Lung (tissue), 13 donors: ENCODE results near the gene LOC128125822. TPM values are rescaled to one million over a fixed set of nuclear protein-coding genes. Genes with fewer than 3 reads are reported as not detected.

Experiments
- ATAC-seq: fragments of 200-7000 bp; cut with Tn5 transposase; one replicate; pipeline ENCODE4 v1.9.1; 2020; ENCODE audit warnings: moderate number of reproducible peaks; ENCODE audit not compliant: insufficient read depth, low FRiP score
- DNase-seq, 3 donors: peaks; one replicate each; pipeline ENCODE4 v3.0.0-alpha.2; 2013 to 2017
- H3K27ac ChIP-seq, 2 donors: one replicate each; pipeline ENCODE4 v1.5.1; 2013; ENCODE audit warnings: mild to moderate bottlenecking in 2 of 2, moderate library complexity in 2 of 2, control low read depth in 1 of 2, inconsistent platforms in 1 of 2, low read depth in 1 of 2, low read length in 1 of 2
- H3K27me3 ChIP-seq, 3 donors: one replicate each; pipeline ENCODE4 v1.5.1; 2013; ENCODE audit warnings: low read length in 2 of 3; ENCODE audit not compliant: control insufficient read depth in 3 of 3, insufficient read depth in 3 of 3
- H3K36me3 ChIP-seq, 4 donors: one replicate each; pipeline ENCODE4 v1.5.1; 2013; ENCODE audit warnings: low read length in 4 of 4, mild to moderate bottlenecking in 1 of 4, moderate library complexity in 1 of 4; ENCODE audit not compliant: control insufficient read depth in 4 of 4, insufficient read depth in 4 of 4
- H3K4me1 ChIP-seq, 5 donors: one replicate each; pipeline ENCODE4 v1.5.1; 2013; ENCODE audit warnings: low read length in 5 of 5, mild to moderate bottlenecking in 2 of 5, moderate library complexity in 1 of 5; ENCODE audit not compliant: control insufficient read depth in 5 of 5, insufficient read depth in 5 of 5
- H3K4me3 ChIP-seq: one replicate; pipeline ENCODE4 v1.5.1; 2013; ENCODE audit warnings: mild to moderate bottlenecking, control low read depth, moderate library complexity
- H3K9ac ChIP-seq, 2 donors: one replicate each; pipeline ENCODE4 v1.5.1; 2013; ENCODE audit warnings: low read length in 2 of 2, control low read depth in 1 of 2; ENCODE audit not compliant: insufficient read depth in 1 of 2
- H3K9me3 ChIP-seq, 4 donors: one replicate each; pipeline ENCODE4 v1.5.1; 2013; ENCODE audit warnings: low read length in 3 of 4, mild to moderate bottlenecking in 1 of 4, moderate library complexity in 1 of 4; ENCODE audit not compliant: control insufficient read depth in 4 of 4, insufficient read depth in 3 of 4
- CTCF ChIP-seq: IDR thresholded peaks from 2 replicates; pipeline ENCODE4 v1.5.1; 2012; ENCODE audit warnings: mild to moderate bottlenecking; ENCODE audit errors: control extremely low read depth, extremely low read depth
- WGBS, 2 donors: extraction: QIAGEN DNeasy Blood & Tissue Kit; methylation state at CpG; one replicate each; pipeline ENCODE4 v1.1.7; 2013; 5-methylcytosine and 5-hydroxymethylcytosine counted together
- polyA plus RNA-seq, 2 donors: library from polyadenylated mRNA; stranded (reverse); fragments of 200-250 nt; gene quantifications; one replicate each; pipeline ENCODE4 v1.2.1, GENCODE V29; 2013
- small RNA-seq: library from RNA; depleted of rRNA; stranded (forward); fragments of <200 nt; gene quantifications from one replicate; pipeline ENCODE3, GENCODE V24; 2014; ENCODE audit warnings: low replicate concordance
- total RNA-seq, 2 donors: library from RNA; depleted of rRNA in 1 of 2; stranded (reverse); fragments of >200 nt in 1 of 2; gene quantifications; one replicate each; pipeline ENCODE4 v1.2.1, GENCODE V29; 2014 to 2021
- donor health status: control.
- donor health status: control.
- donor health status: Bipolar disorder and iron deficiency.
- donor health status: healthy.
- donor health status: DM: yes; HTN: yes; CAD: no.

The LOC128125822 gene

GRCh38 chr6:63611560-63611959 is 39.3 kb downstream of the LOC128125822 start:
- H3K27ac ChIP-seq: no peak overlapping the region
- DNase-seq (no peak), ATAC-seq (no peak)
- TF ChIP-seq CTCF: no peak
- H3K27me3 ChIP-seq: no peaks in the 10 kb centered on the region
- no peaks in the 10 kb centered on the region for H3K9me3 ChIP-seq
- WGBS, 2 donors: 97 to 100% methylated on average over 1 of the region's 1 CpG
- no peak overlapping the region for H3K4me3 ChIP-seq
- no peaks in the 10 kb centered on the region for H3K4me1 ChIP-seq
- H3K9ac ChIP-seq: no peak overlapping the region
- H3K36me3 ChIP-seq: no peaks in the 10 kb centered on the region

GRCh38 chr6:63615590-63615989 is 43.3 kb downstream of the LOC128125822 start:
- no peaks in the 10 kb centered on the region for H3K36me3 ChIP-seq
- DNase-seq: no peak
- H3K9ac ChIP-seq: no peak overlapping the region
- WGBS, 2 donors: 91 to 94% methylated on average over 1 of the region's 1 CpG
- no peak overlapping the region for H3K27ac ChIP-seq
- no peaks in the 10 kb centered on the region for H3K27me3 ChIP-seq
- TF ChIP-seq CTCF: no peak
- H3K9me3 ChIP-seq: no peaks in the 10 kb centered on the region
- H3K4me1 ChIP-seq: no peaks in the 10 kb centered on the region
- ATAC-seq: no peak
- H3K4me3 ChIP-seq: no peak overlapping the region

Small RNAs within 50 kb of the gene (small RNA-seq; reads per million reads assigned to genes)
- not detected for gene AL513043.1

Other genes starting within 250 kb of the LOC128125822 start
- 100 to 1,000 TPM in 1 of 2 donors, 10 to 100 TPM in 1; 65.9 to 359 TPM for gene PTP4A1, start within 50 bp of the LOC128125822 start, total RNA-seq
- gene PTP4A1, start within 50 bp of the LOC128125822 start, polyA plus RNA-seq: 10 to 100 TPM; 30.4 to 34.6 TPM
- 100 to 1,000 TPM in 1 of 2 donors, 10 to 100 TPM in 1; 38.9 to 137 TPM for gene PHF3, start 63.3 kb downstream of the LOC128125822 start, total RNA-seq
- 10 to 100 TPM in 1 of 2 donors, 1 to 10 TPM in 1; 8.3 to 11.5 TPM for gene PHF3, start 63.3 kb downstream of the LOC128125822 start, polyA plus RNA-seq